Stimulated activated CD4-positive, alpha-beta T cell treated with anti-CD3 and anti-CD28 coated beads, Interleukin-15, amount 100 ng/mL, for 24 hours (primary cell): Measurements from ENCODE around the gene WDR81.
"Not testable (repeated sequence)": the region's sequence is repeated elsewhere in the genome, so short reads cannot be mapped to it uniquely, and the experiment has no call there.

ENCODE experiments used
- DNase-seq: peaks from one replicate; pipeline ENCODE4 v3.0.0-alpha.2; 2020

The WDR81 gene

DNA sequence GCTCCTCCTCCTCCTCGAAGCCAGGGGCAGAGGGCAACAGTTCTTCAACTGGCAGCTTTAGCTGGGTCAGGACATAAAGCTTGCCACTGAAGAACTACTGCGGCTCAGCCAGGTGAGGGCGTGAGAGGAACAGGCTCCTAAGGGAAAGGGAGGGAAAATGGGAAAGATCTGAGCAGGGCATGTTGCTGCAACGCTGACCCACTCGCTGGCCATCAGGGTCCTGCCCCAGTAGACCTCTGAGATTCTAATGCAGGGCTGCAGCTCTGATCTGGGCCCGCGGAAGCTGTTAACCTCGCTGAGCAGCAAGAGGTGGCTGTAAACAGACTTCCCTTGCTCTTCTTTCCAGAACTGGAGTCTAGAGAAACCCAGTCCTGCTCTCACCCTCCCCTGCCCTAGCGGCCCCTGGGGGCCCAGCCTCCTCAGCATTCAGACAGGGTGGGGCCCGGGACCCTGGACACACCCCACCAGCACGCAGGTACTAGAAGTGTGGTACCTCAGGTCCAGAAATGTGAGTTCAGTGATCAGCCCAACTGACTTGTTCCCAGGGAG, 10.6 kb upstream of the WDR81 start:
- no peak for DNase-seq

DNA sequence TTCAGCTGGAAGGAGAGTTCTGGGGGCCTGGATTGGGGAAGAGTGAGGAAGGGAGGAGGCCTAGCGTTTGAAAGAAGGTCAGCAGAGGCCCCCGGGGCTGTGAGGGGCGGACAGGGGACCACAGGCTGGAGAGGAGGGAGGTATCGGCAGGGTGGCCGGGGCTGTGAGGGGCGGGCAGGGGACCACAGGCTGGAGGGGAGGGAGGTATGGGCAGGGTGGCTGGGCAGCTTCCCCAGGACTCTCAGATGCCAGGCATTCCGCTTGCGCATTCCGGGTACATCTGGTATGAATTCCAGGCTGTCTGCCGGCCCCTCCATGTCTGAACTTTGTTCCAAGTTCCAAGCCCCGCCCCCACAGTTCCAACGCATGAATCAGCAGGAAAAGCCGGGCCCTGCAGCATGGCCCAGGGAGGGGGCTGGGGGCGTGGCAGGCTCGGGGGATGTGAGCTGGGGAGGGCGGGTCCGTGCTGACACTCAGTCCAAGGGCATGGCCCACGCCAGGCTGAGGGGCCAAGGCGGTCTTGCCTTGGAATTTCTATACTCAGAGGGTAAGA, 10.0 kb upstream of the WDR81 start:
- peak; percentile 59 for DNase-seq

DNA sequence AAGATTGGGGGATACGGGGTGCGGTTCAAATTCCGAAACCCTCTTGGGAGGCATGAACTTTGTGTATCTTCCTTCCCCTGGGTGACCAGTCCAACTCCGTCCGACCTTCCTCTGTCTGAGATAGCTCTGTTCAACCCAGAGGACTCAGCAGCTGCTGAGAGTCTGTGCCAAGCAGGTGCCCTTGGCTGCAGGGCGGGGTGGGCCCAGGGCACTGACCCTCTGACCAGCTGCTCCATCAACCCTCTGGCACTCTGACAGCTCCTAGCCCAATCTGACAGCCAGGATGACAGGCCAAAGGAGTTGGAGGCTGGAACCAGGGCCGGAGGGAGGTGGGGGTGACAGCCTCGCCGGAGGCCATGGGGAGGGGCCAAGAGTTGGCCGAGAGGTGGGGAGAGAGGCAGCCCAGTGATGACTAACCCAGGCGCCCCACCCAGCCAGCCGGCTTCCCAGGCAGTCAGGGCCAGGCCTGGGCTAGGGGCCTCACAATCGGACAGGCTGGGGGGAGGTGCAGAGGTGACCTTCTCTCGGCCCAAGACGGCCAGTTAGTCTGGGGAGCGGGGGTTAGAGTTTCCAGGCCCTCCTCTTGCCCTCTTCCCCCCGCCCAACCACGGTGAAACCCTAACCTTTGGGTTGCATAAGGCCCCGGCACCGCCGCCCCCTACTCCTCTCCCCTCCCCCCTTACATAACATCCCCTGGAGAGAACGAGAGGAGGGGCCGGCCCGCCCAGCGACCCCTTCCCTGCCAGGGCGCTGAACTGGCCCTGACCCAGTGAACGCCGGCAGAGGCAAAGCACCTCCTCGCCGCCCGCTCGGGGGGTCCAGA, 9.3 kb upstream of the WDR81 start:
- peak; percentile 64 for DNase-seq

DNA sequence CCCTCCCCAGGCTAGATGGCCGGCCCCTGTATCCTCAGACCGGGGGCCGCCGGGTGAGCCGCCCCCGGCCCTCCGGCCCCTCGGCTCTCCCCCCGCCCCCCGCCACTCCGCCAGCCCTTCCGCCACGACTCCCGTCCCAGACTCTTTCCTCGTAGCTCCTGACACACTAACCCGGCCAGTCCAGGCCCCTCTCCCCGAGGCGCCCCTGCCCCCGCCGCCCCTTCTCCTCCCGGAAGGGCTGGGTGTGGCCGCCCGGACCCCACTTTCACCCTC, 8.8 kb upstream of the WDR81 start:
- no peak for DNase-seq

DNA sequence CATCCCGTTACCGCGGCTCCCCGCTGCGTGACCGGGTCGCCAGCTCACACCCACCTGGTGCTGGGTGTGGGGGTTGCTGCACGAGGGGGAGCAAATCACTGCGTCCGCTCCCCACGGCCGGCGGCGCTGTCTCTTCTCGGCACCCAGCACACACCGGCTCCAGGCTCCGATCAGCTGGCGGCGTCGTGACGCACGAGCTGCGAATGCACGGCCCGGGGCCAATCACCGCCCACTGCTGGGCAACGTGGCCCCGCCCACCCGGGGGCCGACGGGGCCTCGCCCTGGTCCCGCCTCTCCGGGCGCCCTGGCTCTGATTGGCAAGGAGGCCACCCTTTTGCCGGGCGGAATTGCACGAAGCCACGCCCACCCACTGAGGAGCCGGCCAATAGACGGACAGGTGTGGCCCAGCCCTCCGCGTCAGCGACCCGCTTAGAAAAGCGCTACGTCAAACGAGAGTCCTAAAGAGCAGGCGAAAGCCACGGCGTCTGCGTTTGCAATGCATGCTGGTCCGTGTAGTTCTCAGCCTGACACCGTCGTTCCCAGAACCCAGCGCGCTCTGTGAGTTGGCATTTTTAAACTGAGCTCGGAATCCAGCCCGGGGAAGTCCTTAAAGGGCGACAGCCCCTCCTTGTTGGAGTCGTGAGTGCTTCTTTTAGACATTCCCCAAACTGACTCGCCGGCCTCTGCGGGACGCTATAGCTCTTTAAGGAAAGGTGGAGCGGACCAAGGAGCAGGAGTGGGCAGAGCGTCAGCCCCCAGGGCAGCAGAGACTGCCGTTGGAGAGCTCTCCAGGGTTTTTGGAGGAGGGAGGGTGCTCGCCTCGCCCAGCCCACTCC, 8.2 kb upstream of the WDR81 start:
- peak; percentile 100 for DNase-seq

DNA sequence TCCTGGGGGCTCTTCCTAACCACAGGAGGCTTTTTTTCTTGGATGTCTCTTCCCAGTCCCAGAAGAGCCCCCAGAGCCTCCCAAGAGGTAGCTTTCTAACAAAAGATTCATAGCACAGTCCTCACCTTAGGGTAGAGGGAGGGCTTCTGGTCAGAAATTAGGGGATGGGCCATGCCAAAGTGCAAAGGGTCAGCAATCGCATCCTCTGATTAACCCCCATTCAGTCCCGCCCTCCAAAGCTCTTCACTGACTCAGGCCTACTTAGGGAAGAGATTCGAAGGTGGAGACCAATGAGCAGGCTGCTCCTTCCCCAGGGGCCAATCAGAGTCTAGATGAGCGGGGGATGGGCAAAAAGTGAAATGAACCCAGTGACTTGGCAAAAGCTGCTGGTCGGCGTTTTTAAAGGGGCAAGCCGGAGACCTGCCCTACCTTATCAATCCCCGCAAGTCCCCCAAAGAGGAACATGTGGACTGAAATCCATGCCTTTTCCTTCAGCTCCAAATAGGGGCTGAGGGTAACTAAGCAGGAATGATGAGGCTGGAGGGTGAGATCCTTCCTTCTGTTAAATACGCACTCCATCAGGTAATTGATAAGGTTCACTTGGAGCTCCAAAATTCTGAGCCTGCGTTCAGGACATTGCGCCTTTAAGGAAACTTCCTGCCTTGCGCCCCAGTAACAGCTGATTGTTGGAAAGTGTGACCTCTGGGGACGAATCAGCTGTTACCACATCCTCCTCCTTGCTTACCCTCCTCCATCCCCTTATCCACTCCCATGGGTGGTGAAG, 7.4 kb upstream of the WDR81 start:
- DNase-seq, result peak; percentile 91

DNA sequence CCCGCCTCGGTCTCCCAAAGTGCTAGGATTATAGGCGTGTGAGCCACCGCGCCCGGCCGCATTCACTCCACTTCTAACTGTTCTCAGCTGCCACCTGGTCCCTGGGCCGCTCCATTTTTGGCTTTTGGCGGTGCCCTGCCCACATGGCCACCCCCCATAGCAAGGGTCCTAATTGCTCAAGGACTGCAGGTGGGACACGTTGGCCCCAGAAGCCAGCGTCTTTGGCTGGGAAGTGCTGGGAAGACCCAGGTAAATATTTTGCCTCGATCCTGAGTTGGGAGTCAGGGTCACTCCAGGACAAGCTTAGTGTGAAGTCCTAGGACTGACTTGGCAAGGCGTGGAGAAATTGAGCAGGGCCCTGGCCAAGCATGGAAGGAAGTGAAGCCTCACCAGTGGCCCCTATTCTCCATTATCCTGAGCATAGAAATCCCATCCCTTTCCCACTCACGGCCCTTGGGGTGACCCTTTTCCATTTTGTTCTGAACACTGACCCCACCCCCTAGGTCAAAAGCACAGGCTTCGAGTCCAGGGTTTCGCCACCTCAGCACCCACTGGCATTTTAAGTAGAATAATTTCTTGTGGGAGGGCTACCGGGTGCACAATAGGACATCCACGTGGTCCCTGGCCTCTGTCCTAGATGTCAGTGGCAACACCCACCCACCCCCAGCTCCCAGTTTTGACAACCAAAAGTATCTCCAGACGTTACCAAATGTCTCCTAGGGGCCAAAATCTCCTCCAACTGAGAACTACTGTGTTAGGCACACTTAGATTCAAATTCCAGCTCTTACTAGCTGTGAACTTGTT, 5.9 kb upstream of the WDR81 start:
- no peak for DNase-seq

DNA sequence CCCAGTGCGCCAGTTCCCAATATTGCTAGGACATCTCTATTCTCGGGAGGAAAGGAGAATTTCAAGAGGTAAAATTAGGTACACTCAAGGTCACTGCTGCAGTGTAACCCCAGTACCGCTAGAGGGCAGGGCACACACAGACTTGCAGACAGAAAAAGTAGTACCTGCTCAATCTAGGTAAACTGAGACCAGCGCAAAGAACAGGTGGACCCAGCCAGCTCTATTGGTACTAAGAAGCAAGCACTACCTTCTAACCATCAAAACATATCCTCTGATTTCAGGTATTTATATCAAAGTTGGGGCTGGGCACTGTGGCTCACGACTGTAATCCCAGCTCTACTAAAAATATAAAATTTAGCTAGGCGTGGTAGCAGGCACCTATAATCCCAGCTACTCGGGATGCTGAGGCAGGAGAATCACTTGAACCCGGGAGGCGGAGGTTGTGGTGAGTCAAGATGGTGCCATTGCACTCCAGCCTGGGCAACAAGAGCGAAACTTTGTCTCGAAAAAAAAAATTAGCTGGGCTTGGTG, 3.6 kb upstream of the WDR81 start:
- peak; percentile 79 for DNase-seq

DNA sequence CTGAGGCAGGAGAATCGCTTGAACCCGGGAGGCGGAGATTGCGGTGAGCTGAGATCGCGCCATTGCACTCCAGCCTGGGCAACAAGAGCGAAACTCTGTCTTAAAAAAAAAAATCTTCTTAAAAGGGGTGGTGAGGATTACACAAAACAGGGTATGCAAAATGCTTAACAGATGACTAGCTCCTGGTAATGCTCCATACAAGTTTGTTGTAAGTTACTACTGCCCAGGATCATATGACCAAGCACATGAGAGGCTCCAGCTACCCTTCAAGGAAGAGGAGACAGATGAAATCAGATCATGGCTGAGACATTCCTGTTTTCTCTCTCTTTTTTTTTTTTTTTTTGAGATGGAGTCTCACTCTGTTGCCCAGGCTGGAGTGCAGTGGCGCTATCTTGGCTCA, 2.5 kb upstream of the WDR81 start:
- DNase-seq, result not testable (repeated sequence)

DNA sequence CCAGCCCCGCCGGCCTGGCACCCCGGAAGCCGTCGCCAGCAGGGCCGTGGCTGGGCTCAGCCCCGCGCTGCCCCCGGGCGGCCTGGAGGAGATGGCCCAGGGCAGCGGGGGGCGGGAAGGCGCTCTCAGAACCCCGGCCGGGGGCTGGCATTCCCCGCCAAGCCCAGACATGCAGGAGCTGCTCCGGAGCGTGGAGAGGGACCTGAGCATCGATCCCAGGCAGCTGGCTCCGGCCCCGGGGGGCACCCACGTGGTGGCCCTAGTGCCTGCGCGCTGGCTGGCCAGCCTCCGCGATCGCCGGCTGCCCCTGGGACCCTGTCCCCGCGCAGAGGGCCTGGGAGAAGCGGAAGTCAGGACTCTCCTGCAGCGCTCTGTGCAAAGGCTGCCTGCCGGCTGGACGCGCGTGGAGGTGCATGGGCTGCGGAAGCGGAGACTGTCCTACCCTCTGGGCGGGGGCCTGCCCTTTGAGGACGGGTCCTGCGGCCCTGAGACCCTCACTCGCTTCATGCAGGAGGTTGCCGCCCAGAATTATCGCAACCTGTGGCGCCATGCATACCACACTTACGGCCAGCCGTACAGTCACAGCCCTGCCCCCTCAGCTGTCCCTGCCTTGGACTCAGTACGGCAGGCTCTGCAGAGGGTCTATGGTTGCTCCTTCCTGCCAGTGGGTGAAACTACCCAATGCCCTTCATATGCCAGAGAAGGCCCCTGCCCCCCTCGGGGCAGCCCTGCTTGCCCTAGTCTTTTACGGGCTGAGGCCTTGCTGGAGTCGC, 551 bp downstream of the WDR81 start:
- peak; percentile 22 for DNase-seq

DNA sequence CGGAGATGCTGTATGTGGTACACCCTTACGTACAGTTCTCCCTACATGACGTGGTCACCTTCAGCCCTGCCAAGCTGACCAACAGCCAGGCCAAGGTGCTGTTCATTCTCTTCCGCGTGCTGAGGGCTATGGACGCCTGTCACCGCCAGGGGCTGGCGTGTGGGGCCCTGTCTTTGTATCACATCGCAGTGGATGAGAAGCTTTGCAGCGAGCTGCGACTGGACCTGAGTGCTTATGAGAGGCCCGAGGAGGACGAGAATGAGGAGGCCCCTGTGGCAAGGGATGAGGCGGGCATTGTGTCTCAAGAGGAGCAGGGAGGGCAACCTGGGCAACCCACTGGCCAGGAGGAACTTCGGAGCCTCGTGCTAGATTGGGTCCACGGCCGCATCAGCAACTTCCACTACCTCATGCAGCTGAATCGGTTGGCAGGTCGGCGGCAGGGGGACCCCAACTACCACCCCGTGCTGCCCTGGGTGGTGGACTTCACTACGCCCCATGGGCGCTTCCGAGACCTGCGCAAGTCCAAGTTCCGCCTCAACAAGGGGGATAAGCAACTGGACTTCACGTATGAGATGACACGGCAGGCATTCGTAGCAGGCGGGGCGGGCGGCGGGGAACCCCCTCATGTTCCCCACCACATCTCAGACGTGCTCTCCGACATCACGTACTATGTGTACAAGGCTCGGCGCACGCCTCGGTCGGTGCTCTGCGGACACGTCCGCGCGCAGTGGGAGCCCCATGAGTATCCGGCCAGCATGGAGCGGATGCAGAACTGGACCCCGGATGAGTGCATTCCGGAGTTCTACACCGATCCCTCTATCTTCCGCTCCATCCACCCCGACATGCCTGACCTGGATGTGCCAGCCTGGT, 1.4 kb downstream of the WDR81 start:
- DNase-seq, result no peak

DNA sequence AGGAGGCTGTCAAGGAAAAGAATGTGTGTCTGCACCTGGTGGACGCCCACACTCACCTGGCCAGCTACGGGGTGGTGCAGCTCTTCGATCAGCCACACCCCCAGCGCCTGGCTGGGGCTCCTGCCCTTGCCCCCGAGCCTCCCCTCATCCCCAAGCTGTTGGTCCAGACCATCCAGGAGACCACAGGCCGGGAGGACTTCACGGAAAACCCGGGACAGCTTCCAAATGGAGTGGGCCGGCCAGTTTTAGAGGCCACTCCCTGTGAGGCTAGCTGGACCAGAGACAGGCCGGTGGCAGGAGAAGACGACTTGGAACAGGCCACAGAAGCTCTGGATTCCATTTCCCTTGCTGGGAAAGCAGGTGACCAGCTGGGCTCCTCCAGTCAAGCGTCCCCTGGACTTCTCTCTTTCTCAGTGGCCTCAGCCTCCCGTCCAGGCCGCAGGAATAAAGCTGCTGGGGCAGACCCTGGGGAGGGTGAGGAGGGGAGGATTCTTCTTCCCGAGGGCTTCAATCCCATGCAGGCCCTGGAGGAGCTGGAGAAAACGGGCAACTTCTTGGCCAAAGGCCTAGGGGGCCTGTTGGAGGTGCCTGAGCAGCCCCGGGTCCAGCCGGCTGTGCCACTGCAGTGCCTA, 2.2 kb downstream of the WDR81 start:
- DNase-seq, result no peak

DNA sequence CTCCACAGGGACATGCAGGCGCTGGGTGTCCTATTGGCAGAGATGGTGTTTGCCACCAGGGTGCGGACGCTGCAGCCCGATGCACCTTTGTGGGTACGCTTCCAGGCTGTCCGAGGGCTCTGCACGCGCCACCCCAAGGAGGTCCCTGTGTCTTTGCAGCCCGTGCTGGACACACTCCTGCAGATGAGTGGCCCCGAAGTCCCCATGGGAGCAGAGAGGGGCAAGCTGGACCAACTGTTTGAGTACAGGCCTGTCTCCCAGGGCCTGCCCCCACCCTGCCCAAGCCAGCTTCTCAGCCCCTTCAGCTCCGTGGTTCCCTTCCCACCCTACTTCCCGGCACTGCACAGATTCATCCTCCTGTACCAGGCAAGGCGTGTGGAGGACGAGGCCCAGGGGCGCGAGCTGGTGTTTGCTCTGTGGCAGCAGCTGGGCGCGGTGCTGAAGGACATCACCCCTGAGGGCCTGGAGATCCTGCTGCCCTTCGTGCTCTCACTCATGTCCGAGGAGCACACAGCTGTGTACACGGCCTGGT, 2.8 kb downstream of the WDR81 start:
- no peak for DNase-seq

DNA sequence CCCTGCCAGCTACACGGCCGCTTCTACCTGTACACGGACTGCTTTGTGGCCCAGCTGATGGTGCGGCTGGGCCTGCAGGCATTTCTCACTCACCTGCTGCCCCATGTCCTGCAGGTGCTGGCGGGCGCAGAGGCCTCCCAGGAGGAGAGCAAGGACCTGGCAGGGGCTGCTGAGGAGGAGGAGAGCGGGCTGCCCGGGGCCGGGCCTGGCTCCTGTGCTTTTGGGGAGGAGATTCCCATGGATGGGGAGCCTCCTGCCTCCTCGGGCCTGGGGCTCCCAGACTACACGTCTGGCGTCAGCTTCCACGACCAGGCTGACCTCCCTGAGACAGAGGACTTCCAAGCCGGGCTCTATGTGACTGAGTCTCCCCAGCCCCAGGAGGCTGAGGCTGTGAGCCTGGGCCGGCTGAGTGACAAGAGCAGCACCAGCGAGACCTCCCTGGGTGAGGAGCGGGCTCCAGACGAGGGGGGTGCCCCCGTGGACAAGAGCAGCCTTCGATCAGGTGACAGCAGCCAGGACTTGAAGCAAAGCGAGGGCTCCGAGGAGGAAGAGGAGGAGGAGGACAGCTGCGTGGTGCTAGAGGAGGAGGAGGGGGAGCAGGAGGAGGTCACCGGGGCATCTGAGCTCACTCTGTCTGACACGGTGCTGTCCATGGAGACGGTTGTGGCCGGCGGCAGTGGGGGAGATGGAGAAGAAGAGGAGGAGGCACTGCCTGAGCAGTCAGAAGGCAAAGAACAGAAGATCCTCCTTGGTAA, 3.5 kb downstream of the WDR81 start:
- no peak for DNase-seq

DNA sequence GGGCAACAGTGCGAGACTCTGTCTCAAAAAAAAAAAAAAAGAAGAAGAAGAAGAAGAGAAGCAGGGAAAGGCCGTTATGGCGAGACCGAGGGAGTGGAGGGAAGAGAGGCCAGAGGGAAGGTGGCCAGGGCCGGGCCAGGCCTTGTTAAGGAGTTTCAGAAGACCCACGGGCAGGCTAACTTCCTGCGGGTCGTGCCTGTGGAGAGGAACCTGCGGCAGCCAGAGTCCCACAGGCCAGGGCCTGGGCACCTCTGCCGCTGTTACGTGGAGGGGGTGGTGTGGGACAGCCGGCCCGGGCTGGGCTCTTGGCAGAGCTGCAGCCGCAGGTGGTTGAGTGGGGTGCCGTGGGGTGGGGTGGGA, 5.4 kb downstream of the WDR81 start:
- DNase-seq, result no peak

DNA sequence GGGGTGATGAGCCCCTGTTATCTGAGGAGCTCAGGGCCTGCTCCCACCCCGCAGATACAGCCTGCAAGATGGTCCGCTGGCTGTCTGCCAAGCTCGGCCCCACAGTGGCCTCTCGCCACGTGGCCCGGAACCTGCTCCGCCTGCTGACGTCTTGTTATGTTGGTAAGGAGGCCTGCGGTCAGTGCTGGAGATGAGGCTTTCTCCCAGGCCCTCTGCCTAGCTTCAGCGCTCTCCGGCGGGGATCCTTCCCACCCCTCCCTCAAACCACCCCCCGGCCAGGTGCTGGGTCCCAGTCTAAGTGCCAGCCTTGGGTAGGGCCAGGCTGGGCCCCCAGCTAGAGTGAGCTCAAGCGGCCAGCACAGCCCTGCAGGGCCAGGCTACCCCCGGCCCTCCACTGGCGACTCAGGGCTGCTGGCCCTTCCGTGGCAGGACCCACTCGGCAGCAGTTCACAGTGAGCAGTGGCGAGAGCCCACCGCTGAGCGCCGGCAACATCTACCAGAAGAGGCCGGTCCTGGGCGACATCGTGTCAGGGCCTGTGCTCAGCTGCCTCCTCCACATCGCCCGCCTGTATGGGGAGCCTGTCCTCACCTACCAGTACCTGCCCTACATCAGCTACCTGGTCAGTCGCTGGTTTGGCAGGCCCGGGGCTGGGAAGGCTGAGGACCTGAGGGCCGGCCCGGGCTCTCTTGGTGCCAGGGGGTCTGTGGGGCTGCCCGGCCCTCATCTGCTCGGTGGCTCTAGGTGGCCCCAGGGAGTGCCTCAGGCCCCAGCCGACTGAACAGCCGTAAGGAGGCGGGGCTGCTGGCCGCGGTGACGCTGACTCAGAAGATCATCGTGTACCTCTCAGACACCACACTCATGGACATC, 6.1 kb downstream of the WDR81 start:
- DNase-seq, result no peak

DNA sequence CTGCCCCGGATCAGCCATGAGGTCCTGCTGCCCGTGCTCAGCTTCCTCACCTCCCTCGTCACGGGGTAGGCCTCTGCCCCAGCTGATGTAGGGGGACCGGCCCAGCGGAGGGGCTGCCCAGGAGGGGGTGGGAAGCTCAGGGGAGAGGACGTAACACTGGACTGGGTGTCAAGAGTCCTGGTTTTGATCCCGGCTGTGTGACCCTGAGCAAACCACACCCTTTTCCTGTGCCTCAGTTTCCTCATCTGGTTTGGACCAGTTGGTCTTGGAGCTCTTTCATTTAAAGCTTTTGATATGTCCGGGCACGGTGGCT, 6.6 kb downstream of the WDR81 start:
- no peak for DNase-seq
